ENCODE data around the gene DHX8. TPM values are rescaled to one million over a fixed set of nuclear protein-coding genes. Genes with fewer than 3 reads are reported as not detected.

DHX8 gene
- total and polyA plus RNA-seq, 2 of the 8 experiments (the other 6 are each of a cell fraction or from before 2014, with no cell fraction given), result 30.5 to 59.4 TPM

DNA sequence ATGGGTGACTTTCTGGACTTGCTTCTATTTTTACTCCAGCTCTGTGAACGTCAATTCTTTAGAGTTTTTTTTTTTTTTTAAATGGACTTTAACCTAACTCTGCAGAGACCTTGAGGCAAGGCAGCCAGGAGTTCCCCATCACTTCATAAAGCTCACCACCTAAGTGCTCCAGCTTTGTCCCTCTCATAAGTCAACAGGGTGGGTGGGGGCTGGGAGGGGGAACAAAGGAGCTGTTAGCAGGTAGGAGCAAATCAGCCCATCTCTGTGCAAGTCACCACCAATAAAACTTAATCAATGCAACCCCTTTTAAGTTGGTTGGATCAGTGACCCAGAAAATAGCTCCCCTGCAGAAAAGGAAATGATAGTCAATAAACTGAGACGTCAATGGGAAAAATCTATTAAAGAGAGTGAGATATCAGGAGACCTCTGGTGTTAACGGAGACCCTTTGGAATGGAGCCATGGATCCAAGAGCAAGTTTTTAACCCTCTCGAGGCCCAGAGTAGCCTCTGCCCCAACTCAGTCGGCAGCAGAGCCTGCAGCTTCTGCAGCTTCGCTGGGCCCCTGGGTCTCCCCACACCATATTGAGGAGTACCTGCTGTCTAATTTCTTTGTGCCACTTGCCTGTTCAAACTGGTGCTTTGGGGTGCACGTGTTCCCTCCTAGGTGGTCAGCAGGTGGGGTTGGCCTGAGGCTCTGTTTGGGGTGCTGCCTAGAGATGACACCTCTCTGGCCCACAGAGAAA is 90.0 kb downstream of the DHX8 start:
- Histone ChIP-seq H2AFZ (ENCODE audit: low read length) (no peak overlapping the region), H3K4me3 (ENCODE audit: extremely low read depth in 1 of 4, insufficient read depth in 2 of 4, low read depth in 3 of 4, low read length in 4 of 4) (no peak overlapping the region), H4K5ac (ENCODE audit: insufficient read length, low read depth, low read length) (no peak overlapping the region), H3K23ac (ENCODE audit: insufficient read length) (no peak overlapping the region), H3K9ac (replicated peaks in 1 of 4; ENCODE audit: extremely low read depth in 1 of 4, low read depth in 3 of 4, low read length in 3 of 4) (no peak overlapping the region; a peak in 1 of 7 replicates), H2AK5ac (ENCODE audit: low read depth, low read length) (no peak overlapping the region), H2BK120ac (replicated peaks; ENCODE audit: low read depth, low read length) (no peak overlapping the region), H3K27me3 (replicated peaks in 1 of 4; ENCODE audit: control insufficient read depth in 3 of 4, extremely low read depth in 1 of 4, insufficient read depth in 3 of 4, low read length in 3 of 4) (no peaks in the 10 kb centered on the region), H4K8ac (ENCODE audit: extremely low read depth, insufficient read depth, low read length) (peak overlapping the region; percentile 11; the same call in 1 of the 2 replicates), H3K4me2 (ENCODE audit: insufficient read depth in 1 of 2, low read depth in 2 of 2, low read length in 2 of 2) (no peak overlapping the region), H2BK15ac (ENCODE audit: low read length) (no peak overlapping the region), H3K4ac (replicated peaks; ENCODE audit: insufficient read length, low read depth, low read length) (no peak overlapping the region), H4K20me1 (replicated peaks in 1 of 2; ENCODE audit: control insufficient read depth in 1 of 2, insufficient read depth in 2 of 2, low read length in 2 of 2) (no peaks in the 10 kb centered on the region), H2BK12ac (ENCODE audit: low read depth, low read length) (no peak overlapping the region), H3K79me2 (ENCODE audit: control insufficient read depth in 1 of 2, insufficient read depth in 2 of 2, low read length in 2 of 2) (no peaks in the 10 kb centered on the region), H3K79me1 (ENCODE audit: low read depth, low read length) (no peaks in the 10 kb centered on the region), H3K36me3 (ENCODE audit: control insufficient read depth in 2 of 4, insufficient read depth in 4 of 4, low read length in 3 of 4) (no peaks in the 10 kb centered on the region), H4K91ac (replicated peaks; ENCODE audit: insufficient read length, low read length) (no peak overlapping the region), H3K23me2 (ENCODE audit: low read depth, low read length) (peaks cover 2% of the 10 kb centered on the region; the same call in 1 of the 2 replicates), H3K18ac (ENCODE audit: extremely low read depth, low read length) (no peak overlapping the region), H3K56ac (replicated peaks; ENCODE audit: insufficient read length, low read depth, low read length) (no peak overlapping the region), H3K9me3 (ENCODE audit: insufficient read depth in 2 of 2, low read depth in 1 of 2, low read length in 1 of 2) (no peaks in the 10 kb centered on the region), H3K4me1 (replicated peaks in 1 of 4; ENCODE audit: control insufficient read depth in 3 of 4, insufficient read depth in 4 of 4, low read length in 3 of 4) (peaks cover 1 to 13% (median 7%) of the 10 kb centered on the region in 4 experiments; a peak in 5 of 7 replicates), H3K27ac (ENCODE audit: low read depth, low read length) (no peak overlapping the region), H2BK5ac (ENCODE audit: low read depth, low read length) (no peak overlapping the region), H2BK20ac (ENCODE audit: low read length) (no peak overlapping the region), H3K14ac (ENCODE audit: insufficient read length) (no peak overlapping the region)
- no peak for DNase-seq (ENCODE audit: low read depth in 1 of 2, low spot score in 2 of 2)
- FAIRE-seq, result no peak
- WGBS, 2 experiments (ENCODE audit: extremely low coverage in 1 of 2, insufficient coverage in 1 of 2, insufficient read length in 1 of 2, insufficient replicate concordance in 2 of 2, low coverage in 1 of 2, low lambda C conversion rate in 2 of 2, missing lambda C conversion rate in 1 of 2), result 82% methylated on average over 7 of the region's 7 CpGs; no CpG with 5 or more reads in 1 of the 2 experiments
- ChIA-PET POLR2A (ENCODE audit: partially characterized antibody) (interaction anchor here (0.9 to 2.2 kb wide), 4 partner anchors 11 to 100 kb away, joined by 3 to 6 read pairs (median 4); partner anchors contain the start of gene ETV4), CTCF (ENCODE audit: partially characterized antibody) (interaction anchor here (0.7 to 12.3 kb wide), 11 partner anchors 13 to 187 kb away, joined by 3 to 220 read pairs (median 4); partner anchors contain the start of gene SOST)
- no peak for TF ChIP-seq CBX8 (IDR thresholded peaks at IDR 0.05; ENCODE audit: borderline replicate concordance, low read depth, low read length)
- no peak for TF ChIP-seq NRF1 (IDR thresholded peaks at IDR 0.05; ENCODE audit: low read depth, low read length)
- no peak for TF ChIP-seq PHF8 (conservative IDR thresholded peaks at IDR 0.05; ENCODE audit: low read depth, low read length)
- TF ChIP-seq MAX (IDR thresholded peaks at IDR 0.05), result no peak

Measured in H1 (cell line).